Right ventricle myocardium inferior (tissue), 1 donor: ENCODE data around the gene ZNF280D. TPM values are rescaled to one million over a fixed set of nuclear protein-coding genes. Genes with fewer than 3 reads are reported as not detected.

Experiments
- ATAC-seq: fragments of 200-7000 bp; cut with Tn5 transposase; one replicate; pipeline ENCODE4 v1.9.1; 2020; ENCODE audit warnings: mild to moderate bottlenecking, moderate library complexity
- DNase-seq: peaks from one replicate; pipeline ENCODE4 v3.0.0; 2021; ENCODE audit errors: missing footprints
- intact Hi-C: fragments of 100-400 bp; cut with DNase I; formaldehyde crosslinking; loops from one replicate; pipeline ENCODE4 v1.11.0; 2022
- total RNA-seq: library from RNA; stranded (reverse); fragmentation: NEBNext Ultra II Directional; extraction: Animal tissue kit (Norgen Biotek cat#: 25700); gene quantifications from one replicate; pipeline ENCODE4 v1.2.1, GENCODE V29; 2021
- donor health status: DM: no; HTN: yes; CAD: no; lungs with severe emphysema.

Gene ZNF280D
- total RNA-seq, 1 donor from 2014 or later, result 20.8 TPM

GRCh38 chr15:56674857-56675256 is 58.5 kb downstream of the ZNF280D start:
- DNase-seq (no peak), ATAC-seq (no peak)
- intact Hi-C loops, result loop anchor here (10.0 kb wide), 1 partner anchor 60 kb away; the partner anchor contains the start of gene ZNF280D

- DNase-seq, result no peak
- no peak for ATAC-seq
- intact Hi-C loops, result loop anchor here (10.0 kb wide), 1 partner anchor 62 kb away; the partner anchor contains the start of gene ZNF280D
These were observed 60.6 kb downstream of the ZNF280D start for GRCh38 chr15:56672721-56673120.

GRCh38 chr15:56667517-56667916 is 65.8 kb downstream of the ZNF280D start:
- intact Hi-C loops, result loop anchor here (10.0 kb wide), 1 partner anchor 127 kb away; no protein-coding TSS in a partner anchor
- ATAC-seq (no peak), DNase-seq (no peak)

DNA sequence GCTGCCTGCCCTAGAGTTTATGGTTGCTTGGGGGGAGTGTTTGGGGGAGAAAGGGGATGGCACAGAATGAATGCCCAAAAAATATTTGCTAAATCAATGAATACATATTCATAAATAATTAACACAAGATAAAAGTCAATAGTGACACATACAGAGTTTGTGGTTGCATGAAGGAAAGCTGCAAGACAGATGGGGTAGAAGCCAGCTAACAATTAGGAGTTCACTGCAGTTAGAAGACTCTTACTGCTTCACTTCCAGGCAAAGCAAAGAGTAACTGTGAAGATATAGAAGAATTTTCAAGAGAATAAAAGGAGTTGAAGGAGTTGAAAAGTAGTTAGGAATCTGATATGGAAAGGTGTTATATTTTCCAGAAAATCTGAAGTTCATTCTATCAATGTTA is 72.4 kb downstream of the ZNF280D start:
- DNase-seq (no peak), ATAC-seq (no peak)
- intact Hi-C loops, result loop anchor here (10.0 kb wide), 1 partner anchor 134 kb away; no protein-coding TSS in a partner anchor

- ATAC-seq, result no peak
- no peak for DNase-seq
- intact Hi-C loops, result no loop called here
These were observed 74.1 kb downstream of the ZNF280D start for GRCh38 chr15:56659197-56659596.

DNA sequence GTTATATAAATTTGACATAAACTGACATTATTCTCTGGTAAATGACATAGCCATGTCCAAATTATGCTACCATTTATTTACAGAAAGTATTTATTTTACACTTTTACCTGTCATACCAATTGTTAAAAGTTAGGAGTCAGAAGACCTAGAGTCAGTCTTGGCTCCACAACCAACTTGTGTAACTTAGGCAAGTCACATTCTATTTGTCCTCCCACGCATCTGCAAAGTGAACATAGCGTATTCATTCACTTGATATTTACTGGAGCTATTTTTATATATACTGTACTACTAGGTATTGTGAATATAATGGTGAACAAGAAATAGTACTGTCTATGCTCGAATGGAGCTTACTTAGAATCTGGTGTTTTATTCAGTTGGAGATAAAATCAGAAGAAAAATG is 78.7 kb downstream of the ZNF280D start:
- no peak for ATAC-seq
- intact Hi-C loops, result no loop called here

DNA sequence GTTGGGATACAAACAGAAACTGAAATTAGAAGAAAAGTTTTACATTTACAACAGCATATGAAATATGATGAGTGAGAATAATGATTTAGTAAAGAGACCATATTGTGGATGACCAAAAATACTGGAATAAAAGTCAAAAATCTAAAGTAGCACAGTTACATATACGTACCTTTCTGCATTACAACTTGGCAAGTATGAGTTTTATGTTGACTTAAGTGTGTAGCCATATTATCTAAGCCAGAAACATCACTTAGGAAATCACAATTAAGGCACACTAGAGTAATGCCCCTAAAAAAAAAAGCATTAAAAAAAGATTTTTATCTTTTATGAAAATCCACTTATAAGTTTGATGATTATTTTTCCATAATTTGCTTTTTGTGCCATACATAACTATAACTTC is 79.1 kb downstream of the ZNF280D start:
- DNase-seq (no peak), ATAC-seq (no peak)
- intact Hi-C loops, result no loop called here

More for the DNA sequence above, 78.7 kb downstream of the ZNF280D start:
- DNase-seq, result no peak

DNA sequence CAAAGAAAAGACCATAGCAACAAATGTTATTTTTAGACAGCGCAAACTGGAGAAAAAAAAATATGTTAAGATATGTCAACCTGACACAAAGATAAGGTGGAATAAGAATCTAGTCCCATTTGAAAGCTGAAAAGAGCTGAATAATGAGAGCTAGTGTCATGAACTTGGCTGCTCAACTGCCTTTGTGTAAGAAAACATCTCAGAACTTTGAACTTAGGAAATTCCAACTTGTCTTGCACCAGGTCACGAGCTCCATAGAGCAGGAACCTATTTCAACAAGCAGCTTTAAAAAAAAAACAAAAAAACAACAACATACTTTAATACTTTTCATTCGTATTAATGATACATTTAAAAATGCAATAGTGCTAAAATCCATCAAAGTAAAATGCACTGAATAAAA is 79.5 kb downstream of the ZNF280D start:
- no peak for ATAC-seq
- DNase-seq, result no peak
- intact Hi-C loops, result no loop called here

GRCh38 chr15:56653107-56653506 is 80.2 kb downstream of the ZNF280D start:
- DNase-seq (no peak), ATAC-seq (no peak)
- intact Hi-C loops, result no loop called here

DNA sequence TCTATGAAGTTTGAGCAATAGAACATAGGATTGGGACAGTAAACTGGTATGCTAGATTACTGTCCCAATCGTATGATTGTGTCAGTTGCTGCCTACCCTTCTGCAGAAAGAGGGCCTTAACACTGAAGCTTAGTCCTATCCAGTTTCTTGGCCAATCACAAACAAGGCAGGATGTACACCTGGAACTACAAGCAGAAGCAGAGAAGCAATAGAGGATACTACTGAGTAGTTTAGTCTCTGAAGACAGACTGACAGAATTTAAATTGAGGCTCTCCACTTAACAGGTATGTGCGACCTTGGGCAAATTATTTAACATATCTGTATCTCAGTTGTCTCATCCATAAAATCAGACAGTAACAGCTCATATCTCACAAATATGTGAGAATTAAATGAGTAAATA is 85.0 kb downstream of the ZNF280D start:
- DNase-seq (no peak), ATAC-seq (no peak)
- intact Hi-C loops, result no loop called here

DNA sequence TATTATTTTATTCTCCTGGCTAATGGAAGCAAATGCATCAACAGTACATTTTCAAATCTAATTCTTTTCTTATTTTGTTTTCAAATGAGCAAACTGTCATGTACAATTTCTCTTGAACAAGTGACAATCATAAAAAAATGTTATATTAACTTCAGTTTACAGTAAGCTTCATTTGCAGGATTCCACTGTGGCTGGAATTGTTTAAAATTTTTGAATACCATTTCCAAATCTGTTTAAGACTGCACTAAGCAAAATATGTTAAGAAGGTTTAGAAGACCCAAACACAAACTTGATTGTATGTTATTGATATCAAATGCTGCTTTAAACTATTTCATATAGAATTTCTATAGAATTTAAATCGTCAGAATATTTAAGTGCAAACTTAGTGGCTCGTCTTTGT is 92.8 kb downstream of the ZNF280D start:
- ATAC-seq (no peak), DNase-seq (no peak)
- intact Hi-C loops, result no loop called here

DNA sequence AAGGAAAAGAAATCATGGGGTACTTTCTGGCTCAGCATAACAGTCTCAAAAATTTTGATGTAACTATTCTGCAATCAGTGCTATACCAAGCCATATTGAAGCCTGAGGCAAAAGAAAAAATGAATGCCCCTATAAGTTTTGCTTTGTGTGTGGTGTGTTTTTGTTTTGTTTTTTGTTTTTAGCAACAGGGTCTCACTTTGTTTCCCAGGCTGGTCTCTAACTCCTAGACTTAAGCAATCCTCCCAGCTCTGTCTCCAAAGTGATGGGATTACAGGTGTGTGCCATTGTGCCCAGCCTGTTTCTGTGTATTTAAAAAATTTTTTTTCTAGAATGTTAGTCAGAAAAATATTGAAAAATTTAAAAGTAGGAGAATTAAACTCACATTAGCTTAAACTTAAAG is 93.2 kb downstream of the ZNF280D start:
- intact Hi-C loops, result no loop called here
- ATAC-seq, result no peak
- DNase-seq, result no peak

DNA sequence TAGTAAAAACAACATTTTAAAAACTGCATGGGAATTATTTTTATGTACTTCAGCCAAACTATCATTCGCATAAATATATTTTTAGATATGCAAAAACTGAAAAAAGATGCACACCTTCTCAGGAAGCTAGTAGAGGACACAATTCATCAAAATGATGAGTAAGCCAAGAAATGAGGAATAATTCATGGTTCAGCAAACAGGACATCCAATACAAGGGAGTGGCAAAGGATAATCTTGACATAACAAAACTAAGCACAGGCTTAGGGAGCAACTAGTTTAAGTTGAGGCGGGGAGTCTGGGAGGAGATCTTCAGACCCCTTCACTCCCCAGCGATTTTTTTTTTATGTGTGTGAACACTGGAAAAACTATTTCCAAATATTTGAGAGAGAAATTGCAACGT is 93.7 kb downstream of the ZNF280D start:
- intact Hi-C loops, result no loop called here
- ATAC-seq (no peak), DNase-seq (no peak)

GRCh38 chr15:56631765-56632164 is 101.5 kb downstream of the ZNF280D start:
- DNase-seq, result no peak
- no peak for ATAC-seq
- intact Hi-C loops, result no loop called here

GRCh38 chr15:56628893-56629532 is 104.3 kb downstream of the ZNF280D start:
- intact Hi-C loops, result no loop called here
- no peak for DNase-seq
- no peak for ATAC-seq

GRCh38 chr15:56619887-56620286 is 113.4 kb downstream of the ZNF280D start:
- intact Hi-C loops, result no loop called here
- no peak for ATAC-seq
- no peak for DNase-seq

- intact Hi-C loops, result no loop called here
- DNase-seq (no peak), ATAC-seq (no peak)
These were observed 115.7 kb downstream of the ZNF280D start for GRCh38 chr15:56617628-56618027.

DNA sequence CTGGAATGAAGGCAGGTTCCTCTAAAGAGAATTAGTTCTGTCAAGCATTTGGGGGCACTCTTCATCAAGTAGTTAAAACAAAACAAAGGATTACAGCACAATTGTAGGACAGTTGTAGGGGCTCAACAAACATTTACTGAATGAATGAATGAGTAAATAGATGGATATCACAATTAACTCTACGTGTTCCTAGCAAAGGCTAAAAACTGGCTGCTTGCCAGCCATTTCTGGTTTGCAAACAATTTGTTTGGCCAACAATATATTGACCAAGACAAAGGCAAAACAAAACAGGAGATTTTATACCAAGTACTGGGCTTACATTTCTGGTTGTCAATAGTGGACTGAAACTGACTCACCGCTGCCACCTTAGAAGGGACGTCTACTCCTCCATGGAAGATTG is 116.8 kb downstream of the ZNF280D start:
- no peak for ATAC-seq

GRCh38 chr15:56613811-56614210 is 119.5 kb downstream of the ZNF280D start:
- no peak for DNase-seq
- no peak for ATAC-seq
- intact Hi-C loops, result no loop called here

More for the DNA sequence above, 116.8 kb downstream of the ZNF280D start:
- intact Hi-C loops, result no loop called here
- DNase-seq, result no peak

DNA sequence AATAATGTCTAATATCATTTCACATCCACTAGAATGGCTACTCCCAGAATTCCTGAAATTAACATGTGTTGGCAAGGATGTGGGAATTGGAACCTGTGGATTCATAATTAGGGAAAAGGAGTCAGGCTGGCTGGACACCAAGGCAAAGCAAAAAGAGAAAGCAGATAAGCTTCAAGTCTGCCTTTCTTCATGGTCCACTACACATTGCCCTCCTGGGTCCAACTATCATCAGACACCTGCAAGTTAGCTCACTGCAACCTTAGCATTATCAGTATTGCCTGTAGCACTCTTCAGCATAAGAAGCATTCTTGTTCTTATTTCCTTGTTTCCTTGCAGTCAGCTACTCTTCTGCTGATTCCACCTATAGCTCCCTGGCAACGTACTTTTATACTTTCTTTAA is 124.3 kb downstream of the ZNF280D start:
- ATAC-seq (no peak), DNase-seq (no peak)
- intact Hi-C loops, result no loop called here
